Activated T-cell treated with anti-CD3 and anti-CD28 coated beads for 48 hours (primary cell): ENCODE data around the gene PLA2R1.
"Not testable (repeated sequence)": the region's sequence is repeated elsewhere in the genome, so short reads cannot be mapped to it uniquely, and the experiment has no call there.

Experiments
- DNase-seq: peaks from one replicate; pipeline ENCODE4 v3.0.0-alpha.2; 2020; ENCODE audit warnings: low read depth

PLA2R1 gene

DNA sequence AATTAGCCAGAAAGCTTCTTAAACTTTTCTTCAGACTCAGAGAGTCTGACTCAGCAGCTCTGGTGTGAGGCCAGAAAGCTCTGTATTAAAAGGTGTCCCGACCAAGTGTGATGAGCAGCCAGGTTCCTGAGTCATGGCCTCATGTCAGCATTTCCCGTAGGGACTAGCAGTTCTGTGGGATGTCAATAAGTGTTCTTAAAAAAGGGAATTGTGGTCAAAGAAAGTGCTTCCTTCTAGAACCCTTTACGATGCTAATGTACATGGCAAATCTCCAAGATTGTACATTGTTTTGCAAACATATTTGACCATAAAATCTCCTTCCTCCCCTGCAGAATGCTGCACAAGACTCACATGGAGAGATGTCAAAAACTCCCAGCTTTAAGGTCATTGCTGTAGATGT lies 80.1 kb downstream of the PLA2R1 start:
- no peak for DNase-seq

DNA sequence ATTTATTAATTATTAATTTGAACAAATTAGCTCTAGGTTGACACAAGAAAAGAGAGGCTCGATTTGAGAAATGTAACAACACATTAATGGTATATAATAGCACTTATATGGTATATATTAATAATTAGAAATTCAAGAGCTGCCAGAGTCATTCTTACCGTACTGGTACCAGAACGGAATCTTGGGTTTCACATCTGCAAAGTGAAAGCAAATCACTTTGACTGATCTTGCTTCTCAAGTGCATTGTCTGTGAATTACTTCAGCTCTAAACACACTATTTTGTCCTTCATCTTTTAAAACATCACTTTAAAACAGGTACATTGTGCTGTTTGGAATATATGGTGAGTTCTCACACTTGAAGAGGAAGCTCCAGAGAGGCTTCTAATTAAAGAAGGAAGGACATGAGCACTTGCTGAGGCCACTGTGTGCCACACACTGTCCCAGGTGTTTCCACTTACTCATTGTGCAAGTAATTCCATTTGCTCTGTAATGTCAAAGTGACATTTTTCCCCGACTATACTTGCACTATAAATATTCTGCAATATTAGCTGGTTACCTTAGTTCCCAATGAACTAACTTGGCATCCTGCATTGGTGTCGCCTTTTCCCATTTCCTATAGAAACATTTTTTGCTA lies 85.8 kb downstream of the PLA2R1 start:
- DNase-seq: no peak

DNA sequence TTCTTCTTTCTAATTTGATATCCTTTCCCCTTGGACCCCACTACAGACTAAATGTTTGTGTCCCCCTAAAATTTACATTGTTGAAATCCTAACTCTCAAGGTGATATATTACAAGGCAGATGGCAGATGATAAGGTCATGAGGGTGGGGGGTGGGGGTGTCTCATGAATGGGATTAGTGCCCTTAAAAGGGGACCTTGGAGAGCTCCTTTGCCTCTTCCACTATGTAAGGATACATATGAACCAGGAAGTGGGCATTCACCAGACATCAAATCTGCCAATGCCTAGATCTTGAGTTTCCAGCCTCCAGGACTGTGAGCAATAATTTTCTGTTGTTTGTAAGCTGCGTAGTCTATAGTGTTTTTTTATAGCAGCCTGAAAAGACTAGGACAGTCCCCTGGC lies 89.1 kb downstream of the PLA2R1 start:
- no peak for DNase-seq

DNA sequence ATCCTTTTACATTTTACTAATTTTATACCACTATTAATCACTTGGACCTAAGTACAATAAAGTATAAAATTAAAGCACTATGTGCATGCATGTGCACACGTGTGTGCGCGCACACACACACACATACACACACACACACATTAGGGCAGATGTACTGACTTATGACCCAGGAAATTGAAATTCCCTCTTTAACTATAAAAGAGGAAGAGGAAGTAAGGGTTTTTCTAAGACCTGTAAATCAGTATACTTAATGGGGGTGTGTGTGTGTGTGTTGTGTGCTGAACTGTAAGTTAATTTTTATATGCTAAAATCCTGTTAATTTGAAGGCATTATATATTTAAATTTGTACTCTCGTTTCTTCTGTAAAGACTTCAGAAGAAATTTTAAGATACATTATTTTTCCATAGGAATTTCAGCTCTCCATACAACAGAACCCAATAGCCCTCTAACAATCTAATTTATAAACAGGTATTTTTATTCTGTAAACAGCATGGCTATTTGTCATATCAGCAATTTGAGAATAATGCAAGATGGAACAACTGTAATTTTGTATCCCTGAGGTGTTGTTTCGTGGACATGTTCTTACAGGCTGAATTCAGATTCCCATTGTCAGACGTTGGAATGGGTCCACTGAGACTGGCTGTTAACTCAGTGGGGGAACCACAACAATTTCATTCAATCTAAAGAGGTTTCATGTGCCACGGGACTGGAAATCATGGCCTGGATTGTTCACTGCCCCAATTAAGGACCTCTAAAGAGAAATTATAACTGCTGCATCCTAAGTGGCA lies 90.9 kb downstream of the PLA2R1 start:
- DNase-seq: no peak

DNA sequence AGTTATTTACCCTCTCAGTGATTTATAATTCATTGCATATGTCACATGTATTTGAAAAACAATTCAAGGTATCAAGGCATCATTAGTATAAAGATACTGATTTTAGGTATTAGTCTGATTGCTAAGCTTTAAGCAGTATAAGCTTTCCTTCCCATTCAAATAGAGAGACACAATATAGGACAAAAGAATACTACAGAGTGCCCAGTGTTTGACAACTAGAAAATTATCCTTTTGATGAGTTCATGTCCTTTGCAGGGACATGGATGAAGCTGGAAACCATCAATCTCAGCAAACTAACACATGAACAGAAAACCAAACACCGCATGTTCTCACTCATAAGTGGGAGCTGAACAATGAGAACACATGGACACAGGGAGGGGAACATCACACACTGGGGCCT lies 91.9 kb downstream of the PLA2R1 start:
- not testable (repeated sequence) for DNase-seq

DNA sequence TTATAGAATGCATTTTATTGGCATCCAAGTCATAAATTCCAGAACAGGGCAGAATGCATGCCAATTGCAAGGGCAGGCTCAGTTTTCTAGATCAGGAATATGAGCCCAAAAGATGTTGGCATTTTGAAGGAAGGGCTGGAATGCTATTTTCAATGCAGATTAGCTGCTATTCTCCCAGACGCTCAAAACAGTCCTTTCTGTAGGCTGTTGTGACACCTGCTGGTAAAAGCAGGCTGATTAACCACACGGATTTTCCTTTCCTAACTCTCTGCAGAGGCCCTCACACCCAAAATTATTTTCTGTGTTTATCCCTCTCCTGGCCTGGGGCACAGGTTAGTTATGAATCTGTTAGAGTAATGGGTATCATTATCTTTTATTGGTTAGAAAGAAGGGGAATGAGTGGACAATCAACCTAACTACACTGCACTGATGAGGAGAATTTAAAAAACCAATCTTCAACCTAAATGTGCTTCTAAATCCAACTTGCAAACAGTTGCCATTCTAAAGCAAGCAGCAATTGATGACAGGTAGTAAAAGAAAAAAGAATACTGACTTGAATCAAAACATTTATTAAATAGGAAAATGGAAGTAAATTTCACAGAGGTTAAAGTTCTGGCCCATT lies 94.0 kb downstream of the PLA2R1 start:
- DNase-seq: no peak

DNA sequence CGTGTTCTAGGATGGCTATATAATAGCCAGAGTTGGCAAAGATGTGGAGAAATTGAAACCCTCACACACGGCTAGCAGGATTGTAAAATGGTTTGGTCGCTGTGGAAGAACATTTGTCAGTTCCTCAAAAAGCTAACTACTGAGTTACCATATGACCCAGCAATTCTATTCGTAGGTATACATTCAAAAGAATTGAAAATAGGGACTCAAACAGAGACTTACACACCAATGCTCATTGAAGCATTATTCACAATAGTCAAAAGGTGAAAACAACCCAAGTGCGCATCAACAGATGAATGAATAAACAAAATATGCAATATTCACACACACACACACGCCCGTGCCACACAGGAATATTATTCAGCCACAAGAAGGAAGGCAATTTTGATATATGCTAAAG lies 98.7 kb downstream of the PLA2R1 start:
- no peak for DNase-seq

DNA sequence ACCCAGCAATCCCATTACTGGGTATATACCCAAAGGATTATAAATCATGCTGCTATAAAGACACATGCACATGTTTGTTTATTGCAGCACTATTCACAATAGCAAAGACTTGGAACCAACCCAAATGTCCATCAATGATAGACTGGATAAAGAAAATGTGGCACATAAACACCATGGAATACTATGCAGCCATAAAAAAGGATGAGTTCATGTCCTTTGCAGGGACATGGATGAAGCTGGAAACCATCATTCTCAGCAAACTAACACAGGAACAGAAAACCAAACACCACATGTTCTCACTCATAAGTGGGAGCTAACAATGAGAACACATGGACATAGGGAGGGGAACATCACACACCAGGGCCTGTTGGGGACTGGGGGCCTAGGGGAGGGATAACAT lies 99.9 kb downstream of the PLA2R1 start:
- not testable (repeated sequence) for DNase-seq

DNA sequence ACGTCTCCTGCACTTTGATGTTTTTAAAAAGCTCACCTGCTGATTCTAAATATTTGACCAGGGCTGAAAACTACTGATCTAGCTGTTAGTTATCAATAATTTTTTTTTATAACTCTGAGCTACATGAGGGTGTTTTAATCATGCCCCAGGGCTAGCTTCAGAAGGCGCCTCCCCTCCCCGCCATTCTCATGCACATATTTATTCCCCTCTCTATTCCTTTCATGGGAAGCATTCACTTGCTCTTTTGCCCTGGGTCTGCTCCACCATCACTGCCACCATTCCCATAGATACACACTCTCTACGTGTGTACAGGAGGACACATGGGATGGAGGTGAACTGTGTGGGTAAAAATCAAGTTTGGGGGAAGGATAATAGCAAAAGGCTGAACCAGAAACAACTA lies 101.0 kb downstream of the PLA2R1 start:
- no peak for DNase-seq

DNA sequence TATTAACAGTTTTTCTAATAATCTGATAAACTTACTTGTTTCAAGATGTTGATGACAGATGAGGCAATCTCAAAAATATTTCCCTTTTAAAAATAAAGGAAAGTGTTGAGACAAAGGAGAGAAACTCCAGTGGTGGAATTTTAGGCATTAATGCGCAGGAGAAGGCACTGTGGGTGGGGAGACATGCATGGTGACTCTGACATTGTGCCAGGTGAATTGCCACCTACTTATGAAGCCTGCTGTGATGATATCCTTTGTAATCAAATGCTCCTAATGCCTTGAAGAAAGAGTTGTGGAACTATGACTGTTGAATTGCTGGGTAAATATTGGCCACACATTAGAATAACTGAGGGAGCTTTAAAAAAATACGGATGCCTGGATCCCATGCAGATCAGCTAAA lies 101.4 kb downstream of the PLA2R1 start:
- no peak for DNase-seq

DNA sequence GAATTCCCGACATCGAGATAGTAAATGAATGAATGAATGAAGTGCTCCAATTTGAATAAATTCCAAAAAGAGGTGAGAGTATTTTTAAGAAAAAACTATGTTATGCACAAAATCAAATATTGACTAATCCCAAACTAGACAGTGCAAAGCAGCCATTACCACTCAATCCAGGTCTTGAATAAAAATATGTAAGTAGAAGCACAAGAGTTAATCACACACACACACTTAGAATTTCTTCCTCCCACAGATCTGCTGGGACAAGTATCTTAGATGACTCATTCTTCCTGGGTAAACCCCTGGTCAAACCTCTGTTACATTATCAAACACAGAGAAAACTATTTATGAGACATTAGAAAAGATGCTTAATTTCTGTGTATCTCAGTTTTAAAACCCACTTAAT lies 102.0 kb downstream of the PLA2R1 start:
- no peak for DNase-seq

DNA sequence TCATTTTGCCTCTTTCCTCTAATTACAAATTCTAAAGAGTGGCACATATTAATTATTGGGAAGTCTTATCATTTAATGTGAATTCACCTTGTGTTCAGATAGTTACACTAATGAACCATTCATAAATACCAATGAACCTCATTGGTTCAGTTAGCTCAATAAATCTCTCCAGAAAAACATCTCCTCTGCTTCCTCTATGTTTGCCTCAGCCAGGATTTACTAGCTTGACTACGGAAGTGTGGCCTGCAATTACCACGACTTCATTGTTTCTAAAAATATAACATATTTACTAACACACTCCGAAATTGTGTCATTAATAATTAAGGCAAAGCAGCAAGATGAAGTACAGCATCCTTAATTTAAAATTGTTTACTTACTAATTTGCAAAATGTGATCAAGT lies 103.3 kb downstream of the PLA2R1 start:
- DNase-seq: no peak

DNA sequence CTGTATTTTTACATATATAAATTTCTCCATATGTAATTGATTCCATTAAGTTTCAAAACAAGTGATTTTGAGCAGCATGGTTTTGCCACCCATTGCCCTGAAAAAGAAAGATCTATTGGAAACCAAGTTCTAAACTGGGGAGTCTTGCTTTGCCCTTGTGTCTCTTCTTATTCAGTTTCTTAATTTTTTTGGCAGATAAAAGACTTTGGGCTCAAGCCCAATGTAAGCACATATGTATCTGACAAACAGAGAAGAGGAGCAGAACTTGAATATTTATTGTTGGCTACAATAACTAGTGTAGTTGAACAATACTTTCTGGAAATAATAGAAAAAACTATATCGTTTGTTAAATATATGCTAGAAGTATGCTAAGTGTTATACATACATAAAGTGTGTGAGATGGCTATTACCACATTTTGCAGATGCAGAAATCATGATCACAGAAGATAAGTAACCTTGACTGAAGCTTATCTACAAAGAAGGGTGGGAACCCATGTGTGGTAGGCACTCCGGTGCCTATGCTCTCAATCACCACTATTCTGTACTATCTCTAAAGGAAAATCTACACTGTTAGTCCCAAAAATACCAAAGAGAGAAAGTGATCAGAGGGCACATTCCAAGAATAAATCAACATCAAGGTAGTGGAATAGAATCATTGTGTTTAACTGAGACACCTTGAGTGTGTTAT lies 109.1 kb downstream of the PLA2R1 start:
- no peak for DNase-seq

DNA sequence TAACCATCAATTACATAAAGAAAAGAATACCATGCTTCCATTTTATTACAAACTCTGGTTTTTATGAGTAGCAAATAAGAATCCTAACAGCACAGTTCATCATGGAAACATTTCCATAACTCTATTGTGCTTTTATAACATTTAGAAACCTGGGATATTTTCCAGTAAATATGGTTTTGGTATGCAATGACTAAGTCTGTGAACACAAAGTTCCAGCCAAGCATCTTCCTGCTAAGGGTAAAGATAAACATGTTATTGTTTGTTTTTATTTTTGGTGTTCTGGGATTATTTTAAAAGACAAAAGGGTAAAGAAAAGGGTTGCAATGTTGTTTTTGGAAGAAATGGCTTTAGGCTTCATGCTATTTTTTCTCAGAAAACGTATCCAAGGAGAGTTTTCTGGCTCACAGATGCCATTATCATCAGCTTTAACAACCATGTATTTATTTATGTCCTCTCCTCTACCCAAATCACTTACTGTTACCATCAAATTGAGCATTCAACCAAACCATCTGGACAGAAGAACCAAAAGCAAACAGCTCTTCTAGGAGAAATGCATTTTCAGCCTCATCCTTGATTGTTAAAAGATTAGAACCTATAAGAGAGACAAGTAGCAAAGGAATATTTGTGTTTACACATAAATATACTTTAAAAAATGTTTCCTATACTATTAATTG lies 116.0 kb downstream of the PLA2R1 start:
- DNase-seq: no peak

DNA sequence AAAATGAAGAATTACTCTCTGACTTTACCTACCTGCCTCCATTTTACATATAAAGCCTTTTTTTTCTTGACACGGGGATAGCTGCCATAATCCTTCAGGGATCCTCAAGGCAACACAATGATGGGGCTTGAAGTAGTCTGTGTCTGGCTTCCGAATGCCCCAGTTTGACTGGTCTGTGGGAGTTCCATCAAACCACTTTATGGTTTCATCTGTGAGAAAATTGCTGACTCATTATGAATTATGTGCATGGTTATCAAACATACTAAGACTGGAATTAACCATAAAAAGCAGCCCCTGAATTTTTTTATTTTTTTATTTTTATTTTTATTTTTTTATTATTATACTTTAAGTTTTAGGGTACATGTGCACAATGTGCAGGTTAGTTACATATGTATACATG lies 117.5 kb downstream of the PLA2R1 start:
- DNase-seq: no peak

DNA sequence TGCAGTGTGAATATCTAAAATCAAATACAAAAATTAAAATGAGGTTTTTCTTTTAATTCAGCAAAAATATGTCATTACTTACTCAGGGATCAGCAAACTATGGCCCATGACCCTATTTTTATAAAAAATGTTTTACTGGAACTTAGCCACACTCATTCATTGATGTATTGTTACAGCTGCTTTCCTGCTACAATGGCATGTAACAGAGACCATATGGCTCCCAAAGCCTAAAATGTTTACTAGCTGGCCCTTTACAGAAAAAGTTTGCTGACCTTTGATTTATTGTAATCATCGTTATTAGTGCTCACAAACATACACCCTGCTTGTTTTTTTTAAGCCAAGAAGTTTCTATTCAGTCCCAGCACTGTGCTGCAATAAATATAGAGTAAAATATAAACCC lies 120.3 kb downstream of the PLA2R1 start:
- no peak for DNase-seq

DNA sequence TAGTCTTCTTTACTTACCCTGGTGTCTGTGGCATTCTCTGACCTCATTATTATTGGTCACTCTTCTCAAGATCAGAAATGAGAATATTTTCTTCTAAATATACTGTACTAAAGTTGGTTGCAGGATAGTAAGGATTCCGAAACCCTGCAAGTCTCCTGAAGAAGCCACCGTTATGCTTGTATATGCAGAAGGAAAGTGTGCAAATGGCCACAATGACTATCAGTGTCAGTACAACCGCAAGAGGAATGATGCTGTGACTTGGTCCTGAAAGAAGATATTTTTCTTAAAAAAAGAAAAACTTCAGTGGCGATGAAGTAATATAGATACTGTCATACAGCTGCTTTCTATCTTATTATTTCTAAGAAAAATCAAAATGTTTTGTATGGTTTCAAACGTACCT lies 120.7 kb downstream of the PLA2R1 start:
- no peak for DNase-seq

DNA sequence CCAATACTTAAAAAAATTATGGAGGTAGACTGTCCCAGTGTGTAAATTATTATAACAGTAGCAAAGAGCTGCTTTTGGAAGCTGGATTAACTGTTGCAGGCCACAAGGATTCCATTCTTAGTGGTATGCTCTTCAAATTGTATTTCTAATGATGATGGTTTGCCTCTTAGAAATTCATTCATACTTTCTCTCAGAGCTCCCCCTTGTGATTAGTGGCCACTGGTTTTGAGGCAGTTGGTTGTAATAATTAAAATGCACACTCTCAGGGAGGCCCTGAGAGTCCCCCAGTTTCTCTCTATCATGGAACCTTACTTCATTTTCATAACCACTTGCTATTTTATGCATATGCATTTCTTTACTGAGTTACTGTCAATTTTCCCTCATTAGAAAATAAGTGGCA lies 122.5 kb downstream of the PLA2R1 start:
- no peak for DNase-seq

DNA sequence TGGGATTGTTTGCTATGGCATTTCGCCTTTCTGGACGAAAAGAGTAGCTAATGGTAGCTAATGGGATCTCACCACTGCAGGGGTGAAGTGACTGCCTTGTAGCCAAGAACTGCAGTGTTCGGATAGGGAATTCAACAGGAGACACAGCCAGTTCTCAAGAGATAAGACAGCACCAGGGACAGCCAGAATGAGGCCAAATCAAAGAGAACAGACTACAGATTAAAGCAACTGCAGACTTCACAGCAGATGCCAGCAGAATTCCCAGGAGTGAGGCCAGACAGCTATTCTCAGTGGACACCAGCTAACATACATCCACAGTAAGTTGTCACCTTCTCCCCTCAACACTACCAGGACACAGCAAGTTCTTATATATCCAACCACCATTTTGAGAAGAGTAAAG lies 124.0 kb downstream of the PLA2R1 start:
- no peak for DNase-seq

DNA sequence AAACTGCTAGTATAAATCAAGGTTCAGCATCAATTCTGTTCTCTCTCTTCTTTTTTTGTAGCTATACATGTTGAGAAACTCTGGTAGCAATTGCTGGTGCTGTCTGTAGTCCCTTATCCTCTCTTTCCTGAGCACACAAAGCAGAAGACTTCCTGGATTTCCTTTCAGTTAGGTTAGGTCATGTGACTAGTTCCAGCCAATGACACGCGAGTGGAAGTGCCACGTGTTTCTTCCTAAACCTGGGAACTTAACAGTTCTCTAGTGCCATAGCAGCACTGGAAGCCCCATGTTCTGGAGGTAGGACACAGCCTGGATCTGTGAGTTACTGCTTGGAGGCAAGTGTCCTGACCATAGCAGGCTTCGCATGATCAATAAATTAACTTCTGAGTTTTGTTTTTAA lies 125.9 kb downstream of the PLA2R1 start:
- DNase-seq: no peak

DNA sequence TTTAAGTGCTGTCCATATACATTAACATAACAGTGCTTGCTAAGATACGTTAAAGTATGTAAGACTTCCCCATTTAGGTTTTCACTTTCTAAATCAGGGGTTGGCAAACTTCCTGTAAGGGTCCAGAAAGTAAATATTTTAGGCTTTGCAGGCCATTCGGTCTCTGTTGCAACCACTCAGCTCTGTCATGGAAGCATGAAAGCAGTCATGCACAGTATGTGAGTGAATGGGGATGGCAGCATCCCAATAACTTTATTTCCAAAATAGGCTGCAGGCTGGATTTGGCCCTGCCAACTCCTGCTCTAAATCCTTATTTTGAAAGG lies 128.7 kb downstream of the PLA2R1 start:
- no peak for DNase-seq

DNA sequence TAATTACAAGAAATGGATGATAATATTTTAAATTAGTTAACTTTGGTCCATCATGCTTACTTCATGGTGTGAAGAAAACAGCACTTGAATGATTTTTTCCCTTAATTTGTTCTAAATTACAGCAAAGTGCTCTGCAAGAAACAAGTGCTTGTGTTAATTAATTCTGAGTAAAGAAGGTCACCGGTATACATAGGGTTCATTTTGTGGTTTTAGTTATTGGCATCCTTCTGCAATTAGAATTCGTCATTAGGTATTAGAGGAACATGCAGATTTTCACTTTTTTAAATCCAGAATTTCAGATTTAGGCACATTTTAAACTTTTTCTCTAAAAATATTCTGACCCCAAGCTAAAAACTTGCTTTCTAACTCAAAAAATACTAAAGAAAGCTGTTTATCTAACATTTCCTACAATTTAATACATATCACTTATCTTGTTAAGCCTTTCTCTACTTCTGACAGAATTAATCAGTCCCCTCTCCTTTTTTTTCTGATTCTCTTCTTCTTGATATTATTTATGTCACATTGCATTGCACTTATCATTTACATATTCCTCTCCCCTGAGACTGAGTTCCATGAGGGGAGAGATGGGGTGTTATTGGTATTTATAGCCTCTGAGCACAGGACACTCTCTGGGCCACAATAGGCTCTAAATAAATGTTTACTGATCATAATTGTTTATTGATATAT lies 129.2 kb downstream of the PLA2R1 start:
- DNase-seq: no peak
